GM19468 (cell line): ENCODE data around the gene EPX.

Source experiments
- ATAC-seq: cut with Tn5 transposase; IDR thresholded peaks from one replicate; pipeline ENCODE4 v1.9.1; 2021; ENCODE audit warnings: mild to moderate bottlenecking, moderate library complexity, moderate number of reproducible peaks; ENCODE audit not compliant: unreplicated experiment; ENCODE audit errors: extremely low read depth

The EPX gene

GRCh38 chr17:58219007-58219788 lies 26.7 kb downstream of the EPX start, which contains the start of gene MKS1:
Gene MKS1, minus strand, starts transcription at chr17:58219255. Its CDS starts 25 bp downstream, at chr17:58219230.
- peak; percentile 88 for ATAC-seq

GRCh38 chr17:58219789-58220183 lies 27.3 kb downstream of the EPX start:
- no peak for ATAC-seq

- ATAC-seq, result no peak
Measured at GRCh38 chr17:58224315-58224714, 31.8 kb downstream of the EPX start.

GRCh38 chr17:58227733-58228132 lies 35.2 kb downstream of the EPX start:
- no peak for ATAC-seq

GRCh38 chr17:58228679-58229078 lies 36.2 kb downstream of the EPX start:
- ATAC-seq, result no peak

- ATAC-seq, result no peak
Measured at GRCh38 chr17:58229384-58229783, 36.9 kb downstream of the EPX start.

GRCh38 chr17:58229881-58230280 lies 37.4 kb downstream of the EPX start:
- ATAC-seq, result no peak

GRCh38 chr17:58231641-58232040 lies 39.1 kb downstream of the EPX start:
- ATAC-seq, result no peak

GRCh38 chr17:58232707-58233156 lies 40.2 kb downstream of the EPX start:
- peak; percentile 57 for ATAC-seq

GRCh38 chr17:58233543-58233942 lies 41.0 kb downstream of the EPX start:
- peak; percentile 43 for ATAC-seq

GRCh38 chr17:58234512-58234911 lies 42.0 kb downstream of the EPX start:
- ATAC-seq, result no peak

- ATAC-seq, result no peak
Measured at GRCh38 chr17:58235821-58236220, 43.3 kb downstream of the EPX start.

- no peak for ATAC-seq
Measured at GRCh38 chr17:58236394-58236793, 43.9 kb downstream of the EPX start.

GRCh38 chr17:58238147-58238634 lies 45.7 kb downstream of the EPX start, which contains the start of gene LPO:
Gene LPO, plus strand, starts transcription at chr17:58238584. Its CDS starts 4,396 bp downstream, at chr17:58242980.
- ATAC-seq, result no peak

- no peak for ATAC-seq
Measured at GRCh38 chr17:58239987-58240386, 47.5 kb downstream of the EPX start.

- no peak for ATAC-seq
Measured at GRCh38 chr17:58242171-58242784, 49.8 kb downstream of the EPX start.

GRCh38 chr17:58244963-58245362 lies 52.4 kb downstream of the EPX start:
- no peak for ATAC-seq

- no peak for ATAC-seq
Measured at GRCh38 chr17:58245428-58246103, 53.0 kb downstream of the EPX start.

GRCh38 chr17:58246104-58246740 lies 53.7 kb downstream of the EPX start:
- ATAC-seq, result no peak

- ATAC-seq, result no peak
Measured at GRCh38 chr17:58246781-58247180, 54.3 kb downstream of the EPX start.
